ENCODE data around the gene DUSP15. TPM values are rescaled to one million over a fixed set of nuclear protein-coding genes. Genes with fewer than 3 reads are reported as not detected.

DUSP15 gene
- total and polyA plus RNA-seq, 4 donors, result 0.35 to 0.61 (median 0.42) TPM; not detected in 1

GRCh38 chr20:31826074-31826473 lies 44.3 kb downstream of the DUSP15 start:
- Histone ChIP-seq H3K27ac (ENCODE audit: low read depth in 1 of 2, low read length in 2 of 2) (no peak overlapping the region), H3K9me3 (ENCODE audit: control insufficient read depth in 4 of 4, low read length in 3 of 4) (no peaks in the 10 kb centered on the region), H3K27me3 (ENCODE audit: control insufficient read depth in 4 of 4, insufficient read depth in 4 of 4, low read length in 3 of 4) (no peaks in the 10 kb centered on the region), H3K4me1 (ENCODE audit: control insufficient read depth in 4 of 4, insufficient read depth in 4 of 4, low read length in 3 of 4) (peaks cover 0 to 10% (median 2%) of the 10 kb centered on the region in 4 donors), H3K4me3 (ENCODE audit: low read depth in 1 of 3, low read length in 3 of 3) (no peak overlapping the region), H3K36me3 (ENCODE audit: control insufficient read depth in 4 of 4, insufficient read depth in 3 of 4, low read depth in 1 of 4, low read length in 3 of 4) (no peaks in the 10 kb centered on the region), H3K9ac (ENCODE audit: low read depth in 1 of 2, low read length in 2 of 2) (no peak overlapping the region)
- no peak for DNase-seq (ENCODE audit: low spot score)
- TF ChIP-seq SP1 (IDR thresholded peaks at IDR 0.05), result no peak
- TF ChIP-seq RXRA (IDR thresholded peaks at IDR 0.05), result no peak
- TF ChIP-seq FOXA2 (IDR thresholded peaks at IDR 0.05), result no peak
- no peak for TF ChIP-seq HNF4G (IDR thresholded peaks at IDR 0.05)
- no peak for TF ChIP-seq JUND (IDR thresholded peaks at IDR 0.05)
- TF ChIP-seq YY1 (IDR thresholded peaks at IDR 0.05), result no peak
- TF ChIP-seq NR2F2 (IDR thresholded peaks at IDR 0.05), result no peak
- TF ChIP-seq CTCF (IDR thresholded peaks at IDR 0.05; ENCODE audit: low read depth, low read length, missing input control), result no peak
- no peak for TF ChIP-seq GABPA (IDR thresholded peaks at IDR 0.05 in 1 of 2, conservative IDR thresholded peaks at IDR 0.05 in 1 of 2)
- TF ChIP-seq FOXA1 (IDR thresholded peaks at IDR 0.05), result no peak
- TF ChIP-seq EGR1 (IDR thresholded peaks at IDR 0.05; ENCODE audit: low read depth in 2 of 2), result no peak
- TF ChIP-seq RAD21 (IDR thresholded peaks at IDR 0.05), result no peak
- no peak for TF ChIP-seq ZBTB33 (IDR thresholded peaks at IDR 0.05)
- TF ChIP-seq TAF1 (conservative IDR thresholded peaks at IDR 0.05), result no peak
- no peak for TF ChIP-seq HNF4A (conservative IDR thresholded peaks at IDR 0.05)
- TF ChIP-seq REST (IDR thresholded peaks at IDR 0.05), result no peak
- no peak for TF ChIP-seq ATF3 (IDR thresholded peaks at IDR 0.05)
- TF ChIP-seq MAX (IDR thresholded peaks at IDR 0.05), result no peak
- 88% methylated on average over 5 of the region's 5 CpGs for WGBS
